NCI-H2227 treated with DMSO at 0.1 percent for 48 hours (cell line): ENCODE measurements around the gene PSTPIP2.
"Not testable (repeated sequence)": the region's sequence is repeated elsewhere in the genome, so short reads cannot be mapped to it uniquely, and the experiment has no call there.

Experiments used
- DNase-seq: peaks from one replicate; lab custom pipeline; 2025; lab: John Stamatoyannopoulos, UW

Gene PSTPIP2

GRCh38 chr18:46035696-46036680 is 36.1 kb downstream of the PSTPIP2 start:
- no peak for DNase-seq

GRCh38 chr18:46034230-46034629 is 37.8 kb downstream of the PSTPIP2 start:
- no peak for DNase-seq

GRCh38 chr18:46031741-46032140 is 40.3 kb downstream of the PSTPIP2 start:
- DNase-seq, result no peak

GRCh38 chr18:46028536-46028891 is 43.5 kb downstream of the PSTPIP2 start:
- DNase-seq, result no peak

- no peak for DNase-seq
These were observed 52.1 kb downstream of the PSTPIP2 start for GRCh38 chr18:46019936-46020335.

- DNase-seq, result no peak
These were observed 58.4 kb downstream of the PSTPIP2 start for GRCh38 chr18:46013484-46014189.

DNA sequence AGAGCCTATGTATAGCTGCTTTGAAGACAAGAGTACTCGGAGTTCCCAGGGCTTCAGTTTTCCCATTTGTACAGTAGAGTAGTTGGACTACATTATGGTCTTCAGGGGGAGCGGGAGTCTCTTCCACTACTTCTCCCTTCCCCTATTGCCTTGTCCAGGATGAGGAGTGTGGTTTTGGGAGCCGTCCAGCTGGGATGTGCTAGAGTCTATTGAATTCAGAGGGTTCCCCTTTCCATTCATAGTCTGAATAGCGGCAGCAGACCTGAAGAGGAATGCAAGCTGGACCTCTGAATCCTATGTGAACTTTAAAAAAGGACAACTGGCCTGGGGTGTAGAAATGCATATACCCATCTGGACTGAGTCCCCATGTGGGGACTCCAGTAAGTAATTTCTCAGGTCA is 61.4 kb downstream of the PSTPIP2 start:
- DNase-seq, result no peak

GRCh38 chr18:46010050-46010449 is 62.0 kb downstream of the PSTPIP2 start:
- DNase-seq, result no peak

GRCh38 chr18:46009125-46009840 is 62.8 kb downstream of the PSTPIP2 start:
- DNase-seq, result no peak

DNA sequence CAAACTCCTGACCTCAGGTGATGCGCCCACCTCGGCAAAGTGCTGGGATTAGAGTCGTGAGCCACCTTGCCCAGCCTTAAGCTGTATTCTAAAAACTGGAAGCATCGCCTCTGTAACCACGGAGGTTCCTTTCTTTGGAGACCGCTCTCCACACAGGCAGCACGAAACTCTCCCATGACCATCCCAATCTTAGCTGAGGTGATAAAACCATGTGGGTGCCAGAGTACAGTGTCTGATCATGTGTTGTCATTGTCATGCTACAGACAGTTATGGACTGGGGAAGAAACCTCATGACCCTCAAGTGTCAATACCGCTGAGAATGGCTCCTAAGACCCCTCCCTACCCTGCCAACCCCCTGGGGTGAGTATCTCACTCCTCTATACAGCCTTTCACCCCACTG is 63.5 kb downstream of the PSTPIP2 start:
- DNase-seq, result no peak

DNA sequence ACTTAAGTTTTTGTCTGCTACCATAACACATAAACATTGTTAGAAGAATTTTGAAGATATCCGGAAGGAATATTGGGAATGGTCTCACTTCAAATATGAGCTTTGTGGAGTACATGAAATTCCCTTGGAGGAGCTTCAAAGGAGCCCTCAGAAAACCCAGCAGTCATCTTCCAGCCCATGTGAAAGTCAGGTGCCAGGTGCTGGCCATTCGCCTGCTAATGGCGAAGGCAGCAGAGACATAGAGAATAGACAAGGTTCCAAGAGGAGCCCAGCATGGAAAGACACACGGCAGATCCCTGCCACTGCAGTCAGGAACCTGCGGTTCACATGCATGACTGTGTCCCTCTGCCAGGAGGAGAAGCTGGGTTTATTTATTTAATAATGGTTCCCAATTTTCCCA is 64.9 kb downstream of the PSTPIP2 start:
- DNase-seq, result no peak

- no peak for DNase-seq
These were observed 69.1 kb downstream of the PSTPIP2 start for GRCh38 chr18:46002934-46003333.

GRCh38 chr18:46001892-46002291 is 70.2 kb downstream of the PSTPIP2 start:
- DNase-seq, result no peak

DNA sequence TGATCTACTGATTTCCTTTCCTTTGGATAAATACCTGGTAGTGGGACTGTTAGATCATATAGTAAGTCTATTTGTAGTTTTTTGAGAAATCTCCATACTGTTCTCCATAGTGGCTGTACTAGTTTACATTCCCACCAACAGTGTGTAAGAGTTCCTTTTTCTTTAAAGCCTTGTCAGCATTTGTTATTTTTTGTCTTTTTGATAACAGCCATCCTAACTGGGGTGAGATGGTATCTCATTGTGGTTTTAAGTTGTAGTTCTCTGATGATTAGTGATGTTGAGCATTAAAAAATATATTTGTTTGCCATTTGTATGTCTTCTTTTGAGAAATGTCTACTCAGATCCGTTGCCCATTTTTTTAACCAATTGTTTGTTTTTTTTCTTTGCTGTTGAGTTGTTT is 71.0 kb downstream of the PSTPIP2 start:
- DNase-seq, result no peak

GRCh38 chr18:45999536-45999935 is 72.5 kb downstream of the PSTPIP2 start:
- no peak for DNase-seq

DNA sequence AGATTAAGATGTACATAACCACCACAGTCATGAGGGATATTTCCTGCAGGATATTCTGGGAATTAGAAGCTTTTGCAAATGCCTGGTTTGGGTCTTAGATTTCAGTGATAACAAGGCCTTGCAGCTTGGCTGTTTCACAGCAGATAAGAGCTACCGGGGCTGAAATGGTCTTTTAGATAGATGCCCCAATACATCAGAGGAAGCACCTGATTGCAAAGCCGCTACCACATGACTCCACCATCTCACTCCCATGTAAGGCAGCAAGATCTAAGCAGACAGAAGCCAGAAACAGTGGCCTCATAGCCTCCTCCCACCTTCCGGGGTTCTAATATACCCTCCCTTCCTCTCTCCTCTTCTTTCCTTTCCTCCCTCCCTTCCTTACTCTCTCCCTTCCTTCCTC is 73.8 kb downstream of the PSTPIP2 start:
- no peak for DNase-seq

DNA sequence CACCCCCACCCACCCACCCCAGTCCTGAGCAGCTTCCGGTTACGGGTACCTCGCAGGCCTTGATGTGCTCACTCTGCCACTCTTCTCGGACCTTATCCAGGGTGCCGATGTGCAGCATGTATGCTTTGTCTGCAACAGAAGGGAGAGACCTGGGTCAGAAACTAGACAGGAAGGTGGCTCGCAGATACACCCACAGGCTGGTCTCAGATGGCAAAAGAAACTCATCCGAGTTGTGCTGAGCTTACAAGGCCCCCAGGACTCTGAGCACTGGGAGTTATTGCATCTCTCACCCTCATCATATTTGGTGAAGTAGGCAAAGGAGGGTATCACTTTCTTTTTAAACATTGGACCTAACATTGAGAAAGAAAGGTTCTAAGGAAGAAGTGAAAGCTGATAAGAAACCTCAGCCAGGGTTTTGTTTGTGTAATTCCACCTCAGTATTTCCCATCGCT is 74.3 kb downstream of the PSTPIP2 start:
- DNase-seq, result no peak

DNA sequence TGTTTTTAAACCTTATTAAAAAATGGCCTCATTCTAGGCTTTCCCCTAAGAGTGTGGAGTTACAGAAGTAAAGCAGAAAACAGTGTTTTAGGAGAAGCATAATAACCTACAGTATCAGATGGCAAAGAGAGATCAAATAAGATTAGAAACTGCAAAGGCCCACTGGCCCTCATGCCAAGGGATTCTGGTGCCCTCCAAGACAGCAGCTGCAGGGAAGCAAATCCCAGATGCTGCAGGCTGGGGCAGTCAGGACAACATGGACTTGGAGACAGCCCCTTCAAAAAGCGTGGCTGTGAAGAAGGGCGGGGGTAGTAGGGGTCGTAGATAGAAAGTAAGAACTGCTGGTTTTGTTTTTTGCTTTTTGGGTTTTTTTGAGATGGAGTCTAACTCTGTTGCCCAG is 76.6 kb downstream of the PSTPIP2 start:
- DNase-seq, result no peak

DNA sequence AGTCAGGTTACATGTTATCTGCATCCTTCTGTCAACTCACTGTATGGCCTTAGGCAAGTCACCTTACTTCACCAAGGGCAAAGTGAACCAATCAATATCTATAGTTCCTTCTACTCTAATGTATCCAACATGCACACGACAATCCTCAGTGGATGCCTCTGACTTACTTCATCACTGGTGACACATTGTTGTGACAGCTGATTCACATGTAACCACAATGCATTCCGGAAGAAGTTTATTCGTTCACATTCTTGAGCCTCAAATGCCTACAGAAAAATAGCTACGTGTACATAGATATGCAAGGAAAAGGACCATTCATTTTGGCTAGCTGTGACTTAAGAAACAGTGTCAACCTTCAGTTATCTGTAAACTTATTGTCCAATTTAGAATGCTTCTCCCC is 78.6 kb downstream of the PSTPIP2 start:
- no peak for DNase-seq

DNA sequence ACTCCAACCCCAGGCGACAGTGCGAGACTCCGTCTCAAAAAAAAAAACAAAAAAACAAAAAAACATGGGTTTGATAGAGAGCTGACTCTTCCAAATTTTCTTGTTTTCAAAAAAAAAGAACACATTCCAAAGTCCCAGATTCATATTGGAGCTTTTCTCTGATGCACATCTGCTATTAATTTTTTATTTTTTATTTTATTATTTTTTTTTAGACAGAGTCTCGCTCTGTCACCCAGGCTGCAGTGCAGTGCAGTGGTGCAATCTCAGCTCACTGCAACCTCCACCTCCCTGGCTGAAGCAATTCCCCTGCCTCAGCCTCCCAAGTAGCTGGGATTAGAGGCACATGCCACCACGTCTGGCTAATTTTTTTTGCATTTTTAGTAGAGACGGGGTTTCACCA is 79.5 kb downstream of the PSTPIP2 start:
- DNase-seq, result not testable (repeated sequence)

GRCh38 chr18:45991788-45992187 is 80.3 kb downstream of the PSTPIP2 start:
- no peak for DNase-seq

DNA sequence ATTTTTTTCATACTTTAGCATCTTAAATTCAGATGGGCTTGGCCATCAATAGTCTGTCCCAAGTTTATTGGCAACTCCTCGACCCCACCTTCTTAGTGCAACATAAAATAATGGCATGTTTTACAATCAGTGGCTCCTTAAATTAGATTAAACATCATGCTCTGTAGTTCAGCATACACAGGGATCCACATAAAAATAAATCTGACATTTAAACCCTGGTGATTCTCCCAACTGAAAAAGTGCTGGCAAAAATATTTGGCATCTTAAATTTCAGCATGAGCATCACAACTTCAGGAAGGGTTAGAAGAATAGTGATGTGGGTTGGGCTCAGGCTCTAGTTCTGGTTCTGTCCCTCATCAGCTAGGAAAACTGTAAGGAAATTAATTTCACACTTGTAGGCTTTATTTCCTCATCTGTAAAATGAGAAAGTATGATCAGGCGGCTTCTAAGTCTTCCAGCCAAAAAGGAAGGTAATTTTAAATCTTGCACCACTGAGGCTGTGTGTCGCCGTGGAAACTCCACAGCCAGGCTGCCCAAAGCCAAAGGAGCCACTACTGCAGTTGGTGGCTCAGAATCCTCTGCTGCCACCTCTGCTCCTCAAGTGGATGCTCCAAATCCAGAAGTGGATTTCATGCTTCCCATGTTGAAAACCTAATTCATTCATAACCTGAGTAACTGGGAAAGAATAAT is 87.4 kb downstream of the PSTPIP2 start:
- DNase-seq, result no peak
